AG04449 (cell line): Measurements from ENCODE around the gene MAP2K7.
"Not testable (repeated sequence)": the region's sequence is repeated elsewhere in the genome, so short reads cannot be mapped to it uniquely, and the experiment has no call there.

ENCODE experiments used
- CTCF ChIA-PET: fragments of 350-600 bp; formaldehyde crosslinking; extraction: SDS; loops from one replicate; lab custom pipeline; 2021; ENCODE audit warnings: antibody characterized with exemption; lab: Yijun Ruan, JAX
- POLR2A ChIA-PET: fragments of 400-600, 350-600 bp; formaldehyde crosslinking; extraction: SDS; loops from one replicate; lab custom pipeline; 2020; ENCODE audit warnings: antibody characterized with exemption, inconsistent platforms; lab: Yijun Ruan, JAX
- DNase-seq: peaks from one replicate; pipeline ENCODE4 v3.0.0-alpha.2; 2010; ENCODE audit warnings: low read depth, low spot score
- H3K4me3 ChIP-seq: 2 replicates; pipeline ENCODE4 v1.5.1; 2011; ENCODE audit warnings: low read depth, mild to moderate bottlenecking, control low read depth, low read length
- CTCF ChIP-seq: IDR thresholded peaks from one replicate; pipeline ENCODE4 v1.5.1; 2011; ENCODE audit warnings: mild to moderate bottlenecking, moderate library complexity, low read length, control low read depth, inconsistent platforms; ENCODE audit not compliant: insufficient read depth; ENCODE audit errors: missing control alignments

MAP2K7 gene

GRCh38 chr19:7858109-7858770, 45.4 kb upstream of the MAP2K7 start:
- DNase-seq, result no peak
- ChIA-PET POLR2A (no interaction called here), CTCF (interaction anchor here (1.0 to 5.9 kb wide), 6 partner anchors 8 to 58 kb away, joined by 3 to 61 read pairs (median 3); partner anchors contain the start of gene MAP2K7)
- no peak for TF ChIP-seq CTCF
- no peak overlapping the region for H3K4me3 ChIP-seq

DNA sequence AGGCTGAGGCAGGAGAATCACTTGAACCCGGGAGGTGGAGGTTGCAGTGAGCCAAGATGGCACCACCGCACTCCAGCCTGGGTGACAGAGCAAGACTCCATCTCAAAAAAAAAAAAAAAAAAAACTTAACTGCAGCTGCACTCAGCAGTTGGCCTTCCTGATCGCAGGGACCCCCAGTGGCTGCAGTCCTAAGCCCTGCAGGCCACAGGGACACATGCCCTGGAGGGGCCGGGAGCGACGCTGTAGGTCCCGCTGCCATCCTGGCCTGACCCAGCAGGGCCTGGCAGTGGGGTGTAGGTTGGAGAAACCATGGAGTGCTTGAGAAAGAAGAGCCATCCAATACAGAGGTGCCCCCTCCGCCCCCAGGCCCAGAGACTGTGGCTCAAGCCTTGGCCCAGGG, 44.6 kb upstream of the MAP2K7 start:
- H3K4me3 ChIP-seq, POLR2A ChIA-PET, DNase-seq: not testable (repeated sequence)
- CTCF ChIA-PET, result interaction anchor here (1.2 to 5.9 kb wide), 3 partner anchors 10 to 45 kb away, joined by 3 to 61 read pairs (median 3); partner anchors contain the start of gene MAP2K7

DNA sequence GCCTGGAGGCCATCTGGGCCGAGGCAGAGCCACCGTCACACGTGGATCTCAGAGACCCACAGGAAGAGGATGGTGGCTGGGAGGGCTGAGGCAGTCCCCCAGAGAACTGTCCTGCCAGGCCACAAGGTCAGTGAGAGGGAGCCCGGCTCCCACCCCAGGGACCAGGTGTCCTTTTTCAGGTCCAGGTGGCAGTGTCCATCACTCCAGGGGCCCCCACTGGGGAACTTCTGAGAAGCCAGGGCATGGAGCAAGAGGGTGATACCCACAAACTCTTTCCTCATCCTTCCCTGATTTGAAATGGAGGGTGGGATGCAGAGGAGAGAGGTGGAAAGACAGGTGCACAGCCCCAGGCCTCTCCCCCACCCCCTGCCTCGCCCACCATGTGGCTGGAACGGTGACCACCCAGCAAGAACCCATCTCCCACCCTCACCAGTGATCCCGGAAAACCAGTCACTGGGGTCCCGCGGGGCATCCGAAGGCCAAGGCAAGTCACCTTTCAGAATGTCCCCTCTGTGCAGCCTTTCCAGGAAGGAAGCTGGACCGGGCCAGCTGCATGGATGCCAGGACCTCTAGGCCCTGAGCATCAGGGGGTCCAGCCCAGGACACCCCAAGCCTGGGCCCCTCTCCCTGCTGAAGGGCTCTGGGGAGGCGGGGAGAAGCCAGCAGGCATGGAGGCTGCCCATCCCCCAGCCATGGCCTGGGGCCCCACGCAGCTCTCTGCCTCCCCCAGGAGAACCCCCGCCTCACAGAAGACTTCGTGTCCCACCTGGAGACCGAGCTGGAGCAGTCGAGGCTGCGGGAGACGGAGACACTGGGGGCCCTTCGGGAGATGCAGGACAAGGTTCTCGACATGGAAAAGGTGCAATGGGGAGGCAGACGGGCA, 43.6 kb upstream of the MAP2K7 start:
- CTCF ChIA-PET, result interaction anchor here (2.7 to 5.9 kb wide), 2 partner anchors 7 to 9 kb away, joined by 27 to 61 read pairs; no protein-coding TSS in a partner anchor
- POLR2A ChIA-PET, result no interaction called here
- DNase-seq, result no peak
- TF ChIP-seq CTCF, result no peak
- H3K4me3 ChIP-seq, result no peak overlapping the region

DNA sequence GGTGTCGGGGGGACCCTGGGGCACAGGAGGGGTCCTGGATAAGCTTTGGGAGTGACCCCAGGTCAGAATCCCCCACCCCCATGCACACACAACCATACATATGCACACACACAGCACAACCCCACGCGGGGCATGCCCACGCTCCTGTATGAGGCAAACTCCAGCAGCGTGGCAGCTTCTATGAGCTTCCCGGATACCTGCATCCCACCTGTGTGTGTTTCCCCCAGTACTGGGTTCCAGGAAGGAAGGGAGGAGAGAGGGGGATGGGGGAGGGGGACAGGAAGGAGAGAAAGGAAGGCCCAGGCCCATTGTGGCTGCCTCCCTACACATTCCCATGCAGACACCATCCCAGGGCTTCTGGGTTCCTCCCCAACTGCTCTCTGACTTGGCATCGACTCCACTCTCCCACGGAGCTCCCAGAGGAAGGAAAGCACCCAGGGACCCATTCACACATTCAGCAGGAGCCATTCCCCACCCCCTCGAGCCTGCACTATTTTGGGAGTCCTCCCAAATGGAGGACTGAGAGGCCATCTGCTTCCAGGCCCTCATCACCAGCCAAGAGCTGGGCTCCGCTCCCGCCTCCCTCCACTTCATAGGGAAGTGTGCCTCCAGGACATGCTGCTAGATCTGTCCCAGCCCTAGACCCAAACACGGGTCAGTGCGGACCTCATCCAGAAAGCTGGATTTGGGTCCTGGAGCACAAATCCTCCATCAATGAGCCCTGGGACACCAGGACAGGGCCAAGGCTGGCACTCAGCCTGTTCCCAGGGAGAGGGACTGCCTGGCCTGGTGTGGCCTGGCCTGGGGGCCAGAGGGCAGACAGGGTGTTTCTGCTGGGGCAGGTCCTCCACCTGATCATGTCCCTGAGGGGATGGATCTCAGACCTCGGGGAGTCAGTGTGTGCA, 42.7 kb upstream of the MAP2K7 start:
- no peak for TF ChIP-seq CTCF
- POLR2A ChIA-PET, result no interaction called here
- no peak overlapping the region for H3K4me3 ChIP-seq
- CTCF ChIA-PET, result interaction anchor here (0.9 to 5.9 kb wide), 5 partner anchors 8 to 66 kb away, joined by 3 to 61 read pairs (median 4); partner anchors contain the start of gene MAP2K7
- no peak for DNase-seq

DNA sequence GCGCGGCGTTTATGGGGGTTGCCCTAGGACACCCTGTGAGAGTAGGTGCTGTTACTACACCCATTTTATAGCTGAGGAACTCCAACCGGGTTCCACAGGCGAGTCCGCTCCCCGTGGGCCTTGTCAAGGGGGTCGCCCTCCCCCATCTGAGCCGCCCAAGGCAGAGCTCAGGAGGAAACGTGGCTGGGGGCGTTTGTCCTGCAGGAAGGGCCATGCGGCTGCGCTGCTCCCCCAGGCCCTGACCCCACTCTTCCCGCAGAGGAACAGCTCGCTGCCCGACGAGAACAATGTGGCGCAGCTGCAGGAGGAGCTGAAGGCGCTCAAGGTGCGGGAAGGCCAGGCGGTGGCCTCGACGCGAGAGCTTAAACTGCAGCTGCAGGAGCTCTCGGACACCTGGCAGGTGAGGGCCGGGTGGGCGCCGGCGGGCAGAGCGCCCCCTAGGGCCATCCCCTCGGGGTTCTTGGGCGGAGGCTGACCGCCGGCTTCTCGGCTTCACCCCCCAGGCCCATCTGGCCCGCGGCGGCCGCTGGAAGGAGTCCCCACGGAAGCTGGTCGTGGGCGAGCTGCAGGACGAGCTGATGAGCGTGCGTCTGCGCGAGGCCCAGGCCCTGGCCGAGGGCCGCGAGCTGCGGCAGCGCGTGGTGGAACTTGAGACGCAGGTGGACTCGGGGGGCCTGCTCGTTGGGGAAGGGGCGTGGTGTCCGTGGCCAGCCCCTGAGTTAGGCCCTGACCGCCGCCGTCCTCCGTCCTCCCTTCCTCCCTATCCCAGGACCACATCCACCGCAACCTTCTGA, 41.9 kb upstream of the MAP2K7 start:
- no peak for TF ChIP-seq CTCF
- no peak overlapping the region; the same call in 1 of the 2 replicates for H3K4me3 ChIP-seq
- ChIA-PET CTCF (interaction anchor here (0.9 to 5.9 kb wide), 6 partner anchors 7 to 65 kb away, joined by 3 to 61 read pairs (median 4); partner anchors contain the start of gene MAP2K7), POLR2A (no interaction called here)
- no peak for DNase-seq
